Gastrocnemius medialis (tissue), 4 donors: ENCODE data around the gene ANKRD55. TPM values are rescaled to one million over a fixed set of nuclear protein-coding genes. Genes with fewer than 3 reads are reported as not detected.
A peak's percentile ranks its signal among the peaks of the same experiment; 100 is the strongest.

ENCODE experiments used
- ATAC-seq, 2 donors: fragments of 150-250 bp; one replicate each; pipeline ENCODE4 v1.9.1; 2016
- DNase-seq, 2 donors: peaks; one replicate each; pipeline ENCODE4 v3.0.0-alpha.2; 2019
- H3K27ac ChIP-seq, 4 donors: fragments of 200-600 bp; sonication (generic); 1 replicate in 1 of 4; 2 replicates in 3 of 4; pipeline ENCODE4 v1.5.1; 2016 to 2018; ENCODE audit warnings: mild to moderate bottlenecking in 2 of 4, moderate library complexity in 1 of 4
- H3K27me3 ChIP-seq, 3 donors: fragments of 200-600 bp; sonication (generic) in 2 of 3; 1 replicate in 1 of 3; 2 replicates in 2 of 3; pipeline versions ENCODE4 v1.5.1 to v1.6.0; 2016 to 2019; ENCODE audit warnings: mild to moderate bottlenecking in 1 of 3, moderate library complexity in 1 of 3
- H3K36me3 ChIP-seq, 2 donors: fragments of 200-600 bp; sonication (generic) in 1 of 2; one replicate each; pipeline ENCODE4 v1.5.1; 2017 to 2018
- H3K4me1 ChIP-seq, 2 donors: fragments of 200-600 bp; sonication (generic) in 1 of 2; one replicate each; pipeline ENCODE4 v1.5.1; 2016 to 2017; ENCODE audit warnings: mild to moderate bottlenecking in 2 of 2
- H3K4me3 ChIP-seq, 4 donors: fragments of 200-600 bp; sonication (generic) in 3 of 4; 1 replicate in 1 of 4; 2 replicates in 3 of 4; pipeline ENCODE4 v1.5.1; 2016 to 2019; ENCODE audit warnings: mild to moderate bottlenecking in 2 of 4
- H3K9me3 ChIP-seq, 3 donors: fragments of 200-600 bp; sonication (generic) in 2 of 3; 1 replicate in 1 of 3; 2 replicates in 2 of 3; pipeline ENCODE4 v1.5.1; 2016 to 2019
- POLR2A ChIP-seq, 2 donors: fragments of 450-650 bp; IDR thresholded peaks; one replicate each; pipeline ENCODE4 v1.6.1; 2017; ENCODE audit warnings: antibody characterized with exemption in 2 of 2, mild to moderate bottlenecking in 2 of 2, moderate library complexity in 2 of 2
- in situ Hi-C, 4 donors: fragments of 200-750 bp; cut with MboI; loops; one replicate each; pipeline versions ENCODE4 v1.15.0 to v1.8.0; 2017; ENCODE audit warnings: low sequenced_read_pairs in 4 of 4
- intact Hi-C: fragments of 100-400 bp; cut with DNase I; formaldehyde crosslinking; loops from one replicate; pipeline ENCODE4 v1.15.1; 2023; ENCODE audit warnings: low total_unique reads
- total RNA-seq, 4 donors: library from RNA; depleted of rRNA; stranded (reverse); fragments of >200 nt; gene quantifications; one replicate each; pipeline versions ENCODE4 v1.1.0 to v1.2.3, GENCODE V29; 2016
- TF ChIP-seq, protein P1 (sequence below), 5 experiments: fragments of 450-650 bp in 3 of 5; fragments of 200-600 bp in 2 of 5; sonication (generic) in 2 of 5; IDR thresholded peaks in 4 of 5; conservative IDR thresholded peaks in 1 of 5; 1 replicate in 4 of 5; 2 replicates in 1 of 5; pipeline ENCODE4 v1.5.1; 2016 to 2019; ENCODE audit warnings: antibody characterized with exemption in 5 of 5, mild to moderate bottlenecking in 3 of 5, moderate library complexity in 3 of 5

Gene ANKRD55
- total RNA-seq, 4 donors from 2014 or later = not detected

GRCh38 chr5:56161927-56162326, 71.2 kb downstream of the ANKRD55 start:
- ATAC-seq = no peak
- no peaks in the 10 kb centered on the region for H3K27me3 ChIP-seq

DNA sequence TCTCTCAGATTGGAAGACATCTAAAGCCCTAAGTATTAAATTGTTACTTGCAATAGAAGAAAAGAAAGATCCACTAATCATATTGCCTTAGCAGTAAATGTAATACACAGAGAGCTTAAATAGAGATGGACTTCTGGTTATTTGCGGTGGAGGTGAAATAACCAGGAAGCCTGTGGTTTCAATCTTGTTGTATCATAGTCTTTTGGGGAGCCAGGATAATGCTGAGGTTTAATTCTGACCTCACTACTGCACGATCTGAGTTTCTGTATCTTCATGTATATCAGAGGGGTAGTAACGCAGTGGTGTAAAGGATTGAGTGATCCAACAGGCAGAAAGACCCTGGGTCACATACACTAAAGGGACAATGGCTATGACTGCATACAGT, 71.7 kb downstream of the ANKRD55 start:
- TF ChIP-seq, protein P1, sequence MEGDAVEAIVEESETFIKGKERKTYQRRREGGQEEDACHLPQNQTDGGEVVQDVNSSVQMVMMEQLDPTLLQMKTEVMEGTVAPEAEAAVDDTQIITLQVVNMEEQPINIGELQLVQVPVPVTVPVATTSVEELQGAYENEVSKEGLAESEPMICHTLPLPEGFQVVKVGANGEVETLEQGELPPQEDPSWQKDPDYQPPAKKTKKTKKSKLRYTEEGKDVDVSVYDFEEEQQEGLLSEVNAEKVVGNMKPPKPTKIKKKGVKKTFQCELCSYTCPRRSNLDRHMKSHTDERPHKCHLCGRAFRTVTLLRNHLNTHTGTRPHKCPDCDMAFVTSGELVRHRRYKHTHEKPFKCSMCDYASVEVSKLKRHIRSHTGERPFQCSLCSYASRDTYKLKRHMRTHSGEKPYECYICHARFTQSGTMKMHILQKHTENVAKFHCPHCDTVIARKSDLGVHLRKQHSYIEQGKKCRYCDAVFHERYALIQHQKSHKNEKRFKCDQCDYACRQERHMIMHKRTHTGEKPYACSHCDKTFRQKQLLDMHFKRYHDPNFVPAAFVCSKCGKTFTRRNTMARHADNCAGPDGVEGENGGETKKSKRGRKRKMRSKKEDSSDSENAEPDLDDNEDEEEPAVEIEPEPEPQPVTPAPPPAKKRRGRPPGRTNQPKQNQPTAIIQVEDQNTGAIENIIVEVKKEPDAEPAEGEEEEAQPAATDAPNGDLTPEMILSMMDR (IDR thresholded peaks at IDR 0.05 in 4 of 5, conservative IDR thresholded peaks at IDR 0.05 in 1 of 5) = no peak
- H3K9me3 ChIP-seq = no peaks in the 10 kb centered on the region
- DNase-seq (no peak), ATAC-seq (no peak)
- intact Hi-C loops (no loop called here), in situ Hi-C loops (no loop called here)
- H3K36me3 ChIP-seq = no peaks in the 10 kb centered on the region
- H3K27me3 ChIP-seq = no peaks in the 10 kb centered on the region
- no peak overlapping the region for H3K4me3 ChIP-seq
- H3K4me1 ChIP-seq = no peaks in the 10 kb centered on the region
- H3K27ac ChIP-seq = no peak overlapping the region

More at GRCh38 chr5:56161927-56162326, 71.2 kb downstream of the ANKRD55 start:
- in situ Hi-C loops (no loop called here), intact Hi-C loops (no loop called here)
- Histone ChIP-seq H3K36me3 (no peaks in the 10 kb centered on the region), H3K9me3 (no peaks in the 10 kb centered on the region), H3K4me3 (no peak overlapping the region), H3K4me1 (no peaks in the 10 kb centered on the region), H3K27ac (no peak overlapping the region)
- no peak for TF ChIP-seq POLR2A (IDR thresholded peaks at IDR 0.05)
- TF ChIP-seq, protein P1 (IDR thresholded peaks at IDR 0.05 in 4 of 5, conservative IDR thresholded peaks at IDR 0.05 in 1 of 5) = no peak
- DNase-seq = no peak

GRCh38 chr5:56160723-56161438, 72.2 kb downstream of the ANKRD55 start:
- TF ChIP-seq, protein P1 (IDR thresholded peaks at IDR 0.05 in 4 of 5, conservative IDR thresholded peaks at IDR 0.05 in 1 of 5) = no peak
- no peak for TF ChIP-seq POLR2A (IDR thresholded peaks at IDR 0.05)
- intact Hi-C loops (no loop called here), in situ Hi-C loops (no loop called here)
- no peaks in the 10 kb centered on the region for H3K36me3 ChIP-seq
- ATAC-seq (no peak), DNase-seq (no peak)
- H3K27ac ChIP-seq = no peak overlapping the region
- H3K4me1 ChIP-seq = no peaks in the 10 kb centered on the region
- no peaks in the 10 kb centered on the region for H3K27me3 ChIP-seq
- no peak overlapping the region for H3K4me3 ChIP-seq
- no peaks in the 10 kb centered on the region for H3K9me3 ChIP-seq

- no peak overlapping the region for H3K4me3 ChIP-seq
- DNase-seq (no peak), ATAC-seq (peak in 1 of 2 donors; percentile 44)
- no peaks in the 10 kb centered on the region for H3K36me3 ChIP-seq
- H3K4me1 ChIP-seq = no peaks in the 10 kb centered on the region
- H3K9me3 ChIP-seq = no peaks in the 10 kb centered on the region
- H3K27me3 ChIP-seq = no peaks in the 10 kb centered on the region
- TF ChIP-seq POLR2A (IDR thresholded peaks at IDR 0.05) = no peak
- TF ChIP-seq, protein P1 (IDR thresholded peaks at IDR 0.05 in 4 of 5, conservative IDR thresholded peaks at IDR 0.05 in 1 of 5) = no peak
- intact Hi-C loops = no loop called here
- H3K27ac ChIP-seq = no peak overlapping the region
- in situ Hi-C loops = no loop called here
Observed at GRCh38 chr5:56159521-56159947, 73.6 kb downstream of the ANKRD55 start.
